ENCODE results near the gene KIAA0513. TPM values are rescaled to one million over a fixed set of nuclear protein-coding genes. Genes with fewer than 3 reads are reported as not detected.

The KIAA0513 gene
- total RNA-seq, 1 experiment from 2014 or later: 8.7 TPM

- Histone ChIP-seq H3K36me3 (ENCODE audit: control insufficient read depth, insufficient read depth, low read length) (no peaks in the 10 kb centered on the region), H3K9me3 (ENCODE audit: control insufficient read depth, insufficient read depth, low read depth, low read length) (no peaks in the 10 kb centered on the region), H3K4me3 (ENCODE audit: low read depth in 2 of 2, low read length in 2 of 2) (no peak overlapping the region), H3K4me1 (ENCODE audit: control insufficient read depth, insufficient read depth, low read length) (peaks cover 3% of the 10 kb centered on the region; the same call in 1 of the 2 replicates), H3K27ac (ENCODE audit: low read length) (no peak overlapping the region), H3K27me3 (ENCODE audit: control insufficient read depth, insufficient read depth, low read length) (no peaks in the 10 kb centered on the region)
- DNase-seq (ENCODE audit: low read depth, low spot score): no peak
- intact Hi-C loops (cut with micrococcal nuclease; ENCODE audit: unreplicated experiment): no loop called here
- no peak for ATAC-seq
- in situ Hi-C loops (cut with HindIII; ENCODE audit: low pct_unique_long_range_greater_than_20kb, low sequenced_read_pairs): no loop called here
- ChIA-PET POLR2A (interaction anchor here (0.7 kb wide), 1 partner anchor 1438 kb away, joined by 8 read pairs; no protein-coding TSS in a partner anchor), CTCF (interaction anchor here (0.7 kb wide), 1 partner anchor 252 kb away, joined by 12 read pairs; no protein-coding TSS in a partner anchor)
- no peak for TF ChIP-seq POLR2AphosphoS5 (IDR thresholded peaks at IDR 0.05; ENCODE audit: low read depth, low read length)
- no peak for TF ChIP-seq REST (IDR thresholded peaks at IDR 0.05; ENCODE audit: insufficient read depth in 1 of 2, low read depth in 2 of 2, low read length in 1 of 2)
- no peak for TF ChIP-seq CTCF (IDR thresholded peaks at IDR 0.05)
- TF ChIP-seq SIN3A (IDR thresholded peaks at IDR 0.05; ENCODE audit: borderline replicate concordance, insufficient read depth, low read depth, low read length): no peak
- no TSS peak for BruUV-seq (replicated peaks)
Observed at GRCh38 chr16:85132456-85133289, 105.1 kb downstream of the KIAA0513 start.

GRCh38 chr16:85133290-85133599 lies 105.7 kb downstream of the KIAA0513 start:
- Histone ChIP-seq H3K4me1 (ENCODE audit: control insufficient read depth, insufficient read depth, low read length) (peaks cover 3% of the 10 kb centered on the region; the same call in 1 of the 2 replicates), H3K27ac (ENCODE audit: low read length) (no peak overlapping the region), H3K27me3 (ENCODE audit: control insufficient read depth, insufficient read depth, low read length) (no peaks in the 10 kb centered on the region), H3K9me3 (ENCODE audit: control insufficient read depth, insufficient read depth, low read depth, low read length) (no peaks in the 10 kb centered on the region), H3K4me3 (ENCODE audit: low read depth in 2 of 2, low read length in 2 of 2) (no peak overlapping the region), H3K36me3 (ENCODE audit: control insufficient read depth, insufficient read depth, low read length) (no peaks in the 10 kb centered on the region)
- no peak for ATAC-seq
- in situ Hi-C loops (cut with HindIII; ENCODE audit: low pct_unique_long_range_greater_than_20kb, low sequenced_read_pairs): no loop called here
- intact Hi-C loops (cut with micrococcal nuclease; ENCODE audit: unreplicated experiment): no loop called here
- no peak for TF ChIP-seq CTCF (IDR thresholded peaks at IDR 0.05)
- TF ChIP-seq POLR2AphosphoS5 (IDR thresholded peaks at IDR 0.05; ENCODE audit: low read depth, low read length): no peak
- TF ChIP-seq REST (IDR thresholded peaks at IDR 0.05; ENCODE audit: insufficient read depth in 1 of 2, low read depth in 2 of 2, low read length in 1 of 2): no peak
- TF ChIP-seq TCF7L2 (IDR thresholded peaks at IDR 0.05; ENCODE audit: low read depth, low read length): no peak
- TF ChIP-seq SIN3A (IDR thresholded peaks at IDR 0.05; ENCODE audit: borderline replicate concordance, insufficient read depth, low read depth, low read length): no peak
- no TSS peak for BruUV-seq (replicated peaks)
- POLR2A ChIA-PET: no interaction called here
- CTCF ChIA-PET: interaction anchor here (0.7 kb wide), 1 partner anchor 251 kb away, joined by 12 read pairs; no protein-coding TSS in a partner anchor
- DNase-seq (ENCODE audit: low read depth, low spot score): no peak
